Stimulated activated CD4-positive, alpha-beta T cell treated with anti-CD3 and anti-CD28 coated beads, TNF-alpha, amount 100 ng/mL, for 48 hours (primary cell): ENCODE measurements around the gene GTF2E1.

Experiments used
- DNase-seq, 3 donors: peaks; one replicate each; pipeline ENCODE4 v3.0.0-alpha.2; 2020; ENCODE audit warnings: low read depth in 3 of 3

GTF2E1 gene

DNA sequence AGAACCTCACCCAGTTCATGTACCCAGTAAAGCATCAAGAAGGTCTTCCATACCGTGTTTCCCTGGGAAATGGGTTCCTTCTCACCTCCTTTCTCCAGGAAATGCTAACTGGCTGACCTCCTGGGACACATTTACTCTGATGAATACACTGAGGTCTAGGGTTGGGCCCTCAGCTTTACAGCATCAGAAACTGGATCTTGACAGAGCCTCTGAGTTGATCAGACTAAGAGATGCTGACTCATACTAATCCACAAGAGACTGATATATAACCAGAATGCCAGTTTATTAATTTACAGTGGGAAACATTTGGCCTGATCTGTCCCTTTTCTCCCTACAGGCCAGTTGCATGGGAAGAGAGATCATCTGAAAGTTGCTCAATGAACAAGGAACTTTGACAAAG lies 55.8 kb downstream of the GTF2E1 start:
- DNase-seq: no peak

DNA sequence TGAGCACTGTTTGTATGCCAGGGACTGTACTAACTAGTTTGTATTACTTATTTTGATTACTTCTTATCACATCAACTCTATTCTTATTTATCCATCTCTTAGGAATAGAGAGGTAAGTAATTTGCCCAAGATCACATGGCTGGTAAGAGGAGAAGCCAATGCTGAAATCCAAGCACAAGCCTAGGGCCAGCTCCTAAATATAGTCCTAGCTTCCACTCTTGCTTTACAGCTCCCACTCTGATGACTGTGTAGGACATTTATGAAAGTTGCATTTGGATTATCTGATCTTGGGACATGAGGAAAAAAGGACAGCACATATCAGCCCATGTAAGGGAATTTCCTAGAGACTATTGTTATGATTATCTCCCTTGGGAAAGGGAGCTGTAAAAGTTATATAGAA lies 58.1 kb downstream of the GTF2E1 start:
- no peak for DNase-seq

DNA sequence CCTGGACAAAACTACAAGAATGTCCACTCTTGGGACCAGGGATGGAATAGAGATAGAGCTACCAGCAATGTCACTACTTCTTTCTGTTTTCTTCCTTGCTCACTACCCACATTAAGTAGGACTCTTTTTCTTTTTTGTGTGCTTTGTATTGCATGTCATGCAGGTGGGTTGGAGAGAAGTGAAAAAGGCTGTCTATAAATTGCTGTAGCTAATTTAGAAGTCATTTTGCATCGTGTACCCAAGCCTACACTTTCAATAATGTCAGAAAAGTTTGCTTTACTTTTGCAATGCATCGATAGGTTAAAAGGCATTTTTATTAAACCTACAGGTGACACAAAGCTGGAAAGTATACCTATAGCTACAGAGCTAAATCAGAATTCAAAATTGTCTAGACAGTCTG lies 58.9 kb downstream of the GTF2E1 start:
- no peak for DNase-seq

DNA sequence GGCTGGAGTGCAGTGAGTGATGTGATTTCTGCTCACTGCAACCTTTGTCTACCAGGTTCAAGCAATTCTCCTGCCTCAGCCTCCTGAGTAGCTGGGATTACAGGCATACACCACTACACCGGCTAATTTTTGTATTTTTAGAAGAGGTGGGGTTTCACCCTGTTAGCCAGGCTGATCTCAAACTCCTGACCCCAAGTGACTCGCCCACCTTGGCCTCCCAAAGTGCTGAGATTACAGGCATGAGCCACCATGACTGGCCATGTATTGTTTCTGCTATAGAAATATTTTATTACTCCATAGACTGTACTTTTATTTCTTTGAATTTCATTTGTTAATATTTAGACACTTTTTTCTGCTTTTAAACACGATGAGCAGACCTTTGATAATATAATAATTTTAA lies 60.4 kb downstream of the GTF2E1 start:
- no peak for DNase-seq

DNA sequence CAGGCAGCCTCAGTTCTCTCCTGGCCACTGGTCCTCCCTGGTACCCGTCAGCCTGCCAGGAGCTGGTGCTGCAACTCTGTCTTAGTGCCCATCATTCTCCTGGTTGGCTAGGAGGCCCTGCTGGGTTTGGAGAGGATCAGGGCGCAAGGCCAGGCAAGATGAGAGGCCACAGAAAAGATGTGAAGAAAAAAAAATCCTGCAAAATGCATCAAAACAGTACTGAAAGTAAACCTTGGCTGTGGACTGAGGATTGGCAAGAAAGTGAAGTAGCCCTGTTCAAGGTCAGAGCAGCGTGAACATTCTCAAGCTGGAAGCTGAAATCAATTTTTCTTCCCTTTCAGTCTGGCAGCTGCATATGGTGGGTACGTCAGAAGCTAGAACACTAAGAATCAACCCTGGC lies 74.2 kb downstream of the GTF2E1 start:
- DNase-seq: no peak

DNA sequence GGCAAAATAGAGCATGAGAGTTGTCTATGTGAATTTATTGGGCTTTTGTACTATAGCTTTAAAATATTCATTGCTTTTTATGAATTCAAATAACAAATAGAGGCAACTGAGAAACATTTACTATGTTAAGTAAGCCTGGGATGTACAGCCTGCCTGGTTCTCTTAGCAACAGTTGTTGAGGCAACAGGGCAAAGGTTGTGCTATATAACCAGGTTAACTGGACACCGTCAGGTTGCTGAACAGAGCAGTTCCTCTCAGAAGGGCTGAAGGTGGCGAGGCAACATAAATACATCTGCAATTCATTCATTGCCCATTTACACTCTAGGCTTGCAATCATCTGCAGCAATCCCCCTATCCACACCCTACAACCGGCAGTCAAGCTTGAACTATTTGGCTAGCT lies 78.2 kb downstream of the GTF2E1 start:
- no peak for DNase-seq

DNA sequence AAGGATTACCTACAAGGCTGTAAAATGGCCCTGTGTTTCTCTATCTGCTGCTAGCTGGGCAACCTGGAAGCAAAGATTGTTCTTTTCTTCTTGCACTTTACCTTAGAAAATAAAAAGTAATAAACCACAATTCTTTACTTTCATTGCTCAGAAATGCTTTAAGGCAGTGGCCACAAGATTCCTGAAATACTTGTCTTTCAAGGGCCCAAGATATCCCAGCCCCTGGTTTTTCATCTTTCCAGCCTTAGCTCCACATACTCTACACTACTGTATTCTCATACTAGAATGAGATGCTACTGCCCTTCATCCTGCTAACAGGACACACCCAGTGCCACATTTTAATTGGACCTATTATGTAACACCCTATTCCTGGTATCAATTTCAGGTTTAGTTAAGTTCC lies 78.9 kb downstream of the GTF2E1 start:
- DNase-seq: no peak

DNA sequence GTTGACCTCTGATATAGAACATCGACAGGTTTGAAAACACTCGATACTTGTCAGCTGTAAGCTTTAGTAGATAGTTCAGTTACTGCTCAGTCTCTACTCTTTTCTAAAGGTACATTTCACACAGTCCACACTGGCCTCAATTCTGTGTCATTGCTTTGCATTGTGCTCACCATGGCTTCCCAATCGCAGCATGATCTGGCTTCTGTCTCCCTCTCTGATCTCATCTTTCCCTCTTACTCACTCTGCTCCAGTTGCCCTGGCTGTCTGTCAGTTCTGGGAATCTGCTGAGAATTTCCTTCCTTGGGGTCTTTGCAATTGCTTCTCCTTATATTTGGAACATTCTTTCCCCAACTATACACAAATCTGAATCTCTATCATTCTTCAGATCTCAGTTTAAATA lies 80.6 kb downstream of the GTF2E1 start:
- DNase-seq: no peak

DNA sequence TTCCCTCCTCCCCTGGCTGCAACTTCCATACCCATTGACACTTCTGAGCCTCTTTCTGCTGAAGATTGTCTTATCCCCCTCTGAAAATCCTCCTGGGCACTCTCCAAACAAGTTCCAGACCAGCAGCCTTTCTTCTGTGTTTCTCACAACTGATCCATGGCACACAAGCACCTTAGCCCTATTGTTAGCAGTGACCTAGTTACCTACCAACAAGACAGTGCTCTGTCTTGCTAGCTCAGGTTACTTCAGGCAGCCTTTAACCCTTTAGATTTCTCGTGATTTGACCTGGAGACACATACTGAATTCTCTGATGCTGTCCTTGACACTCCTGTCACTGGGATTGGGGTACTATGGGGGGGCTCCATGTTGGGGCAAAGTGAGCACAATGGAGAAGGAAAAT lies 82.1 kb downstream of the GTF2E1 start:
- no peak for DNase-seq

DNA sequence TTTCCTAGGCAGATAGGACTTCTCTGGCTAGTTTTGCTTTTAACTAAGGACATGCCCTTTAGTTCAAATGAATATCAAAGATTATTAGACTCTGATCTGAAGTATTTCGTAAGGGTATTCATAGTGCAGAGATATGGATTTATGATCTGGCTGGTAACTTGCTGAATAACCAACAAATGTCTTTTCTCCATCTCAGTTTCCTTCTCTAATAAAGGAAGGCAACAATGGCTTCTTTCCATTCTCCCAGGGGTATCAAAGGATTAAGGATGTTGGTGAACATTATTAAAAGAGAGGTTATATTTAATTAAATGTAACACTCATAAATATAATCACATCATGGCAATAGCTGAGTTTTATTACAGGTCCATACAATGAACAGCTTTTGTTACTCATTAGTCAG lies 86.3 kb downstream of the GTF2E1 start:
- DNase-seq: no peak

DNA sequence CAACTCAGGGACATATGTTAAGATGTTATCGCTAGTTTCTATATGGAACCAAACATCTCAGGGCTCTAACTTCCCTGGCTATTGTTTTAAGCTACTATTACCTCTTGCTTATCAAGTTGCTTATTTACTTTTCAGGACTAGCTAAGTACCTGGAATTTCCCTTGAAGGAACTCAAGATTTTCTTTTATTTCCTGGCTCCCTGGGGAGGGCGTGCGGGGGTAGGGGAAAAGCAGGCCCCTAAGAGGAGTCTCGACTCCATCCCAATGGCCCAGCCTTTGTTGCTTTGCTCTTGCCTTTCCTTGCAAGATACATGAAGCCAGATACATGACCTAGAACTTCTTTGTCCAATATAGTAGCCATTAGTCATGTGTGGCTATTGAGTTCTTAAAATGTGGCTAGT lies 88.5 kb downstream of the GTF2E1 start:
- DNase-seq: no peak
